Stimulated activated memory B cell treated with anti-CD40 and anti-IgM and Interleukin-4, amounts not matched to agents 10 μg/mL and 1 μg/mL and 100 μg/mL, for 72 hours (primary cell): ENCODE results near the gene CASZ1.

Experiments
- ATAC-seq: fragments of 150-1000 bp; cut with Tn5 transposase; 2 replicates; pipeline ENCODE4 v1.10.0; 2021
- H3K27ac Mint-ChIP-seq: one replicate; pipeline ENCODE4 v1.8.0; 2022; ENCODE audit warnings: mild to moderate bottlenecking, mixed read lengths
- H3K27me3 Mint-ChIP-seq: one replicate; pipeline ENCODE4 v1.8.0; 2022; ENCODE audit warnings: mixed read lengths
- H3K36me3 Mint-ChIP-seq: one replicate; pipeline ENCODE4 v1.8.0; 2022; ENCODE audit warnings: mixed read lengths
- H3K4me1 Mint-ChIP-seq: one replicate; pipeline ENCODE4 v1.8.0; 2022; ENCODE audit warnings: mixed read lengths
- H3K4me3 Mint-ChIP-seq: one replicate; pipeline ENCODE4 v1.8.0; 2022; ENCODE audit warnings: mild to moderate bottlenecking, moderate library complexity, mixed read lengths
- H3K9me3 Mint-ChIP-seq: one replicate; pipeline ENCODE4 v1.8.0; 2022; ENCODE audit warnings: mixed read lengths

Gene CASZ1

GRCh38 chr1:10724948-10725847 lies 71.2 kb downstream of the CASZ1 start:
- Mint-ChIP-seq H3K4me1 (no peaks in the 10 kb centered on the region), H3K27ac (no peak overlapping the region), H3K36me3 (no peaks in the 10 kb centered on the region), H3K9me3 (no peaks in the 10 kb centered on the region), H3K27me3 (peaks cover 24% of the 10 kb centered on the region), H3K4me3 (no peak overlapping the region)
- ATAC-seq = no peak

GRCh38 chr1:10724511-10724910 lies 71.9 kb downstream of the CASZ1 start:
- ATAC-seq = no peak
- Mint-ChIP-seq H3K4me3 (no peak overlapping the region), H3K27me3 (peaks cover 28% of the 10 kb centered on the region), H3K27ac (no peak overlapping the region), H3K4me1 (no peaks in the 10 kb centered on the region), H3K36me3 (no peaks in the 10 kb centered on the region), H3K9me3 (no peaks in the 10 kb centered on the region)

- Mint-ChIP-seq H3K27ac (no peak overlapping the region), H3K9me3 (no peaks in the 10 kb centered on the region)
Measured at GRCh38 chr1:10724052-10724494, 72.4 kb downstream of the CASZ1 start.

GRCh38 chr1:10723317-10723716 lies 73.1 kb downstream of the CASZ1 start:
- peaks cover 34% of the 10 kb centered on the region for H3K27me3 Mint-ChIP-seq
- H3K4me3 Mint-ChIP-seq = no peak overlapping the region
- no peak overlapping the region for H3K27ac Mint-ChIP-seq
- no peak for ATAC-seq
- no peaks in the 10 kb centered on the region for H3K9me3 Mint-ChIP-seq
- no peaks in the 10 kb centered on the region for H3K4me1 Mint-ChIP-seq
- H3K36me3 Mint-ChIP-seq = no peaks in the 10 kb centered on the region

More at GRCh38 chr1:10724052-10724494, 72.4 kb downstream of the CASZ1 start:
- H3K27me3 Mint-ChIP-seq = peaks cover 32% of the 10 kb centered on the region
- H3K4me1 Mint-ChIP-seq = no peaks in the 10 kb centered on the region
- no peak overlapping the region for H3K4me3 Mint-ChIP-seq
- no peak for ATAC-seq
- no peaks in the 10 kb centered on the region for H3K36me3 Mint-ChIP-seq

GRCh38 chr1:10722803-10723202 lies 73.6 kb downstream of the CASZ1 start:
- Mint-ChIP-seq H3K4me1 (no peaks in the 10 kb centered on the region), H3K36me3 (no peaks in the 10 kb centered on the region), H3K27ac (no peak overlapping the region), H3K9me3 (no peaks in the 10 kb centered on the region), H3K27me3 (peaks cover 34% of the 10 kb centered on the region), H3K4me3 (no peak overlapping the region)
- ATAC-seq = no peak

- no peaks in the 10 kb centered on the region for H3K4me1 Mint-ChIP-seq
- no peaks in the 10 kb centered on the region for H3K36me3 Mint-ChIP-seq
- no peaks in the 10 kb centered on the region for H3K9me3 Mint-ChIP-seq
- H3K27ac Mint-ChIP-seq = no peak overlapping the region
- H3K4me3 Mint-ChIP-seq = no peak overlapping the region
- ATAC-seq = no peak
- H3K27me3 Mint-ChIP-seq = peaks cover 44% of the 10 kb centered on the region
Measured at GRCh38 chr1:10721381-10722321, 74.8 kb downstream of the CASZ1 start.

GRCh38 chr1:10720635-10721034 lies 75.8 kb downstream of the CASZ1 start:
- Mint-ChIP-seq H3K27ac (no peak overlapping the region), H3K9me3 (no peaks in the 10 kb centered on the region), H3K27me3 (peaks cover 54% of the 10 kb centered on the region), H3K36me3 (no peaks in the 10 kb centered on the region), H3K4me3 (no peak overlapping the region), H3K4me1 (peaks cover 8% of the 10 kb centered on the region)
- ATAC-seq = no peak

GRCh38 chr1:10718083-10718415 lies 78.4 kb downstream of the CASZ1 start:
- no peak for ATAC-seq
- H3K4me1 Mint-ChIP-seq = peaks cover 8% of the 10 kb centered on the region
- no peak overlapping the region for H3K27ac Mint-ChIP-seq
- H3K9me3 Mint-ChIP-seq = no peaks in the 10 kb centered on the region
- no peak overlapping the region for H3K4me3 Mint-ChIP-seq
- peaks cover 67% of the 10 kb centered on the region for H3K27me3 Mint-ChIP-seq
- no peaks in the 10 kb centered on the region for H3K36me3 Mint-ChIP-seq

- Mint-ChIP-seq H3K9me3 (no peaks in the 10 kb centered on the region), H3K36me3 (no peaks in the 10 kb centered on the region), H3K4me3 (no peak overlapping the region), H3K27ac (no peak overlapping the region), H3K27me3 (peaks cover 67% of the 10 kb centered on the region), H3K4me1 (peaks cover 8% of the 10 kb centered on the region)
- no peak for ATAC-seq
Measured at GRCh38 chr1:10717296-10718082, 79.0 kb downstream of the CASZ1 start.

GRCh38 chr1:10716840-10717239 lies 79.6 kb downstream of the CASZ1 start:
- Mint-ChIP-seq H3K27ac (no peak overlapping the region), H3K27me3 (peaks cover 69% of the 10 kb centered on the region), H3K36me3 (no peaks in the 10 kb centered on the region), H3K4me1 (peaks cover 8% of the 10 kb centered on the region), H3K4me3 (no peak overlapping the region), H3K9me3 (no peaks in the 10 kb centered on the region)
- ATAC-seq = no peak

GRCh38 chr1:10714337-10715114 lies 81.9 kb downstream of the CASZ1 start:
- ATAC-seq = no peak
- no peaks in the 10 kb centered on the region for H3K36me3 Mint-ChIP-seq
- H3K4me1 Mint-ChIP-seq = peaks cover 8% of the 10 kb centered on the region
- H3K4me3 Mint-ChIP-seq = no peak overlapping the region
- H3K9me3 Mint-ChIP-seq = no peaks in the 10 kb centered on the region
- peaks cover 61% of the 10 kb centered on the region for H3K27me3 Mint-ChIP-seq
- H3K27ac Mint-ChIP-seq = no peak overlapping the region

- Mint-ChIP-seq H3K4me3 (no peak overlapping the region), H3K4me1 (peaks cover 8% of the 10 kb centered on the region), H3K36me3 (no peaks in the 10 kb centered on the region), H3K27me3 (peaks cover 64% of the 10 kb centered on the region), H3K9me3 (no peaks in the 10 kb centered on the region), H3K27ac (no peak overlapping the region)
- ATAC-seq = no peak
Measured at GRCh38 chr1:10713614-10714013, 82.8 kb downstream of the CASZ1 start.

GRCh38 chr1:10712568-10713362 lies 83.7 kb downstream of the CASZ1 start:
- no peak overlapping the region for H3K4me3 Mint-ChIP-seq
- peaks cover 72% of the 10 kb centered on the region for H3K27me3 Mint-ChIP-seq

GRCh38 chr1:10710489-10710888 lies 86.0 kb downstream of the CASZ1 start:
- H3K9me3 Mint-ChIP-seq = no peaks in the 10 kb centered on the region
- no peak for ATAC-seq

More at GRCh38 chr1:10712568-10713362, 83.7 kb downstream of the CASZ1 start:
- ATAC-seq = no peak
- peaks cover 8% of the 10 kb centered on the region for H3K4me1 Mint-ChIP-seq
- no peaks in the 10 kb centered on the region for H3K36me3 Mint-ChIP-seq
- no peaks in the 10 kb centered on the region for H3K9me3 Mint-ChIP-seq
- H3K27ac Mint-ChIP-seq = no peak overlapping the region

More at GRCh38 chr1:10710489-10710888, 86.0 kb downstream of the CASZ1 start:
- H3K4me3 Mint-ChIP-seq = no peak overlapping the region
- H3K27me3 Mint-ChIP-seq = peaks cover 50% of the 10 kb centered on the region
- H3K4me1 Mint-ChIP-seq = no peaks in the 10 kb centered on the region
- no peaks in the 10 kb centered on the region for H3K36me3 Mint-ChIP-seq
- no peak overlapping the region for H3K27ac Mint-ChIP-seq
